Breast epithelium (tissue), 4 donors: ENCODE data around the gene ST6GALNAC3. TPM values are rescaled to one million over a fixed set of nuclear protein-coding genes. Genes with fewer than 3 reads are reported as not detected.

Experiments
- DNase-seq, 2 donors: peaks; one replicate each; pipeline ENCODE4 v3.0.0-alpha.2; 2019; ENCODE audit warnings: low spot score in 2 of 2
- H3K27ac ChIP-seq, 2 donors: fragments of 200-600 bp; sonication (generic) in 1 of 2; one replicate each; pipeline ENCODE4 v1.5.1; 2016 to 2019; ENCODE audit warnings: mild to moderate bottlenecking in 1 of 2
- H3K27me3 ChIP-seq, 2 donors: fragments of 200-600 bp; sonication (generic) in 1 of 2; one replicate each; pipeline versions ENCODE4 v1.5.1 to v1.6.0; 2017 to 2019; ENCODE audit warnings: control low read depth in 1 of 2, mild to moderate bottlenecking in 1 of 2
- H3K36me3 ChIP-seq: fragments of 200-600 bp; one replicate; pipeline ENCODE4 v1.5.1; 2019
- H3K4me1 ChIP-seq, 2 donors: fragments of 200-600 bp; sonication (generic); one replicate each; pipeline ENCODE4 v1.5.1; 2016 to 2019; ENCODE audit warnings: control low read depth in 1 of 2
- H3K4me3 ChIP-seq, 3 donors: fragments of 200-600 bp; sonication (generic); 1 replicate in 2 of 3; 2 replicates in 1 of 3; pipeline ENCODE4 v1.5.1; 2016 to 2019; ENCODE audit warnings: mild to moderate bottlenecking in 3 of 3, moderate library complexity in 2 of 3
- H3K9me3 ChIP-seq, 2 donors: fragments of 200-600 bp; sonication (generic) in 1 of 2; one replicate each; pipeline ENCODE4 v1.5.1; 2016 to 2019; ENCODE audit warnings: control low read depth in 1 of 2
- CTCF ChIP-seq, 3 donors: fragments of 450-650 bp; IDR thresholded peaks; one replicate each; pipeline ENCODE4 v1.5.1; 2016 to 2017; ENCODE audit warnings: antibody characterized with exemption in 3 of 3, mild to moderate bottlenecking in 3 of 3, moderate library complexity in 3 of 3
- POLR2A ChIP-seq: fragments of 450-650 bp; IDR thresholded peaks from one replicate; pipeline ENCODE4 v1.6.1; 2016; ENCODE audit warnings: antibody characterized with exemption, mild to moderate bottlenecking, moderate library complexity
- POLR2AphosphoS5 ChIP-seq, 3 donors: sonication (generic); formaldehyde crosslinking; IDR thresholded peaks; one replicate each; pipeline ENCODE4 v1.6.1; 2017; ENCODE audit warnings: antibody characterized with exemption in 3 of 3
- intact Hi-C: fragments of 100-400 bp; cut with DNase I; formaldehyde crosslinking; loops from one replicate; pipeline ENCODE4 v1.15.1; 2023; ENCODE audit warnings: low total_unique reads
- total RNA-seq, 3 donors: library from RNA; depleted of rRNA; stranded (reverse); fragments of >200 nt; gene quantifications; one replicate each; pipeline ENCODE4 v1.1.0, GENCODE V29; 2016

ST6GALNAC3 gene
- total RNA-seq, 3 donors from 2014 or later, result 4.1 to 14.4 (median 8.5) TPM

- no peaks in the 10 kb centered on the region for H3K36me3 ChIP-seq
- no peaks in the 10 kb centered on the region for H3K27me3 ChIP-seq
- H3K4me1 ChIP-seq, result no peaks in the 10 kb centered on the region
- DNase-seq, result no peak
- no peak overlapping the region for H3K27ac ChIP-seq
- no peaks in the 10 kb centered on the region for H3K9me3 ChIP-seq
- intact Hi-C loops, result no loop called here
- TF ChIP-seq CTCF (IDR thresholded peaks at IDR 0.05), result no peak
- no peak for TF ChIP-seq POLR2AphosphoS5 (IDR thresholded peaks at IDR 0.05)
- no peak for TF ChIP-seq POLR2A
- no peak overlapping the region for H3K4me3 ChIP-seq
Observed at GRCh38 chr1:76465030-76465429, 390.5 kb downstream of the ST6GALNAC3 start.

GRCh38 chr1:76470166-76470565 is 395.6 kb downstream of the ST6GALNAC3 start:
- no peak for TF ChIP-seq CTCF (IDR thresholded peaks at IDR 0.05)
- TF ChIP-seq POLR2AphosphoS5 (IDR thresholded peaks at IDR 0.05), result no peak
- TF ChIP-seq POLR2A, result no peak
- Histone ChIP-seq H3K27ac (no peak overlapping the region), H3K9me3 (no peaks in the 10 kb centered on the region), H3K36me3 (no peaks in the 10 kb centered on the region), H3K4me3 (no peak overlapping the region), H3K4me1 (no peaks in the 10 kb centered on the region), H3K27me3 (no peaks in the 10 kb centered on the region)
- intact Hi-C loops, result no loop called here
- no peak for DNase-seq

DNA sequence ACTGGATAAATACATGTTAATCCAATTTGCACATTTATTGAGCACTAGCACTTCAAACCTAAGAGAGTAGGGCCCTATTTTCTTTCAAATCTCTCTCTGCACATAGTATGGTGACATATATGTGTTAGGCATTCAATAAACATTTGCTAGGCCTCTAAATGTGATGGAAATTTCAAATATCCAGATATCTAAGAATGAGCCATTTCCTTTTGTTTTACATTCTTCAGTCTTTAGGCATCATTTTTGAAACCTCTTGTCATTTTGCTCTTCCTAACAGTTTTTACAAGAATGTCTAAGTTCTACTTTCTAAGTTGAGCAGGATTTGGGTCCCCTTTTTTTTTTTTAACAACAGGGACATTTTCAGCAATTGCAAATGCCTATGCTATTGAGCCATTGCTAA is 397.0 kb downstream of the ST6GALNAC3 start:
- H3K36me3 ChIP-seq, result no peaks in the 10 kb centered on the region
- no peak overlapping the region for H3K4me3 ChIP-seq
- H3K27ac ChIP-seq, result no peak overlapping the region
- no peaks in the 10 kb centered on the region for H3K27me3 ChIP-seq
- H3K9me3 ChIP-seq, result no peaks in the 10 kb centered on the region
- intact Hi-C loops, result no loop called here
- DNase-seq, result no peak
- TF ChIP-seq POLR2AphosphoS5 (IDR thresholded peaks at IDR 0.05) (no peak), POLR2A (no peak), CTCF (IDR thresholded peaks at IDR 0.05) (no peak)
- no peaks in the 10 kb centered on the region for H3K4me1 ChIP-seq

DNA sequence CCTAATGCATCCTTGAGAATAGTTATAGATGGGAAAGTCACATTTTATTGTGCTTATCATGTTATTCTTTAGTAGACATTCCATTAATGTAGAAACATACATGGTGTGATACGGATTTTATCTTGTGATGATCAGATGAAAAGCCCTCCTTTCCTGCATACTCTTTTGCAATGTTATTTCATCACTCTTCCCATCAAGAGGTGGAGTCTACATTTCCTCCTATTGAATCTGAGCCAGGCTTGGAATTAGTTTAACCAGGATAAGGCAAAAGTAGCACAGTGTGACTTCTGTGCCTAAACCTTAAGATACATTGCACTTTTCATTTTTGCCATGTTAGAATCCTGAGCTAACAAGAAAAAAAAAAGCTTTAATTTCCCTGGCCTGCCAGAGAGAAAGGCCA is 399.0 kb downstream of the ST6GALNAC3 start:
- Histone ChIP-seq H3K27ac (no peak overlapping the region), H3K27me3 (no peaks in the 10 kb centered on the region), H3K9me3 (no peaks in the 10 kb centered on the region), H3K4me3 (no peak overlapping the region), H3K36me3 (no peaks in the 10 kb centered on the region), H3K4me1 (no peaks in the 10 kb centered on the region)
- intact Hi-C loops, result no loop called here
- no peak for DNase-seq
- TF ChIP-seq POLR2AphosphoS5 (IDR thresholded peaks at IDR 0.05), result no peak
- TF ChIP-seq POLR2A, result no peak
- no peak for TF ChIP-seq CTCF (IDR thresholded peaks at IDR 0.05)

GRCh38 chr1:76474922-76475321 is 400.4 kb downstream of the ST6GALNAC3 start:
- H3K4me1 ChIP-seq, result no peaks in the 10 kb centered on the region
- H3K4me3 ChIP-seq, result no peak overlapping the region
- no peaks in the 10 kb centered on the region for H3K9me3 ChIP-seq
- TF ChIP-seq POLR2AphosphoS5 (IDR thresholded peaks at IDR 0.05) (no peak), POLR2A (no peak), CTCF (IDR thresholded peaks at IDR 0.05) (no peak)
- H3K27ac ChIP-seq, result no peak overlapping the region
- intact Hi-C loops, result no loop called here
- no peaks in the 10 kb centered on the region for H3K36me3 ChIP-seq
- DNase-seq, result no peak
- H3K27me3 ChIP-seq, result no peaks in the 10 kb centered on the region
